Measurements from ENCODE around the gene QSOX2. TPM values are rescaled to one million over a fixed set of nuclear protein-coding genes. Genes with fewer than 3 reads are reported as not detected.

The QSOX2 gene
- total and polyA plus RNA-seq, 2 experiments from 2014 or later = 9.2 to 29.2 TPM

GRCh38 chr9:136286359-136286986, 40.9 kb upstream of the QSOX2 start (continued):
- no peak for TF ChIP-seq REST (IDR thresholded peaks at IDR 0.05; ENCODE audit: unreplicated experiment)
- no peak for TF ChIP-seq EZH2phosphoT487 (IDR thresholded peaks at IDR 0.05; ENCODE audit: unreplicated experiment)
- no peak for TF ChIP-seq POLR2AphosphoS5 (IDR thresholded peaks at IDR 0.05; ENCODE audit: low read depth)

DNA sequence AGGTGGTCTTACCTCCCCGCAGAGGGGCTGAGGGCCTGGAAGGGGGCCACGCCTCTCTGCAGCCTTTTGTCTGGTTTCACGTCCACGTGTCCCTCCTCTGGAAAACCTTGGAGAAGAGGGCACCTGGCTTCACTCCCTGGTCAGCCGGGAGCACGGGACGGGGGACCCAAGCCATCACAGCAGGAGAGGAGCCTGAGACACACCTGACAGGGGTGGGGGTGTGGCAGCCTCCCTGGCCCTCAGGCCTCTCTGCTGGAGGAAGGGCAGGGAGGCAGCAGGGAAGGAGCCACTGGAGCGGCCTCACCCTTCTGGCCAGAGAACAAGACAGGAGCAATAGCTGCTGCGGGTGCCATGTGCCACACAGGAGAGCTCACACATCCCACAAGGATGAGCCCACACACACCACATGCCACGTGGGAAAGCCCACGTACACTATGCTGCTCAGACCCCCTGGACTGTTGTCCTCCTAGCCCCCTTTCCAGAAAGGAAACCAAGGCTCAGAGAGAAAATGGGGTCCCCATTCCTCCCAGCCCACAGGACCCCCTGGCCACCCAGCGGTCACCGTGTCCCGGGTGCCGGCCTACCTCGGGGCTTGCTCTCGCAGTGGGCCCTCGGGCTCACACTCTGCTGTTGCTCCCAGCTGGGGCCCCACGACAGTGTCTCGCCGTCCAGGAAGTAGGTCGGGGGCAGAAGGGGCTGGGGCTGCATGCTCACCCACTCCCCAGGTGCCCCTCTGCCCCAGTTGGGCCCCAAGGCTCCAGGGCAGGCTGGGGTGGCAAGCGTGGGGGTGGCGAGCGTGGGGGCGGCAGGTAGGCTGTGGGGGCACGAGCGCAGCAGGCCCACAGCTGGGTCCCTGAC, 40.1 kb upstream of the QSOX2 start:
- Histone ChIP-seq H4K20me1 (replicated peaks; ENCODE audit: insufficient read depth) (no peaks in the 10 kb centered on the region), H3K9me2 (ENCODE audit: insufficient read depth) (no peaks in the 10 kb centered on the region), H3K36me3 (ENCODE audit: insufficient read depth) (no peaks in the 10 kb centered on the region), H3K4me3 (no peak overlapping the region), H3F3A (replicated peaks; ENCODE audit: low read depth) (0 out of 2 replicates have a peak, but pooled peaks cover 2% of the 10 kb centered on the region), H3K27ac (ENCODE audit: low read depth) (no peak overlapping the region), H3K4me1 (ENCODE audit: insufficient read depth) (no peaks in the 10 kb centered on the region), H3K27me3 (ENCODE audit: insufficient read depth) (no peaks in the 10 kb centered on the region), H3K79me2 (replicated peaks; ENCODE audit: insufficient read depth) (no peaks in the 10 kb centered on the region), H2AFZ (no peak overlapping the region), H3K4me2 (no peak overlapping the region)
- ATAC-seq = no peak
- H3K9me3 Mint-ChIP-seq = no peaks in the 10 kb centered on the region
- H3K27me3 Mint-ChIP-seq (ENCODE audit: insufficient read depth, low read depth, poor library complexity) = peaks cover 4% of the 10 kb centered on the region
- DNase-seq (ENCODE audit: low spot score) = no peak
- H3K27ac Mint-ChIP-seq = no peak overlapping the region
- H3K4me3 Mint-ChIP-seq = no peak overlapping the region
- peaks cover 4% of the 10 kb centered on the region; the same call in 1 of the 3 replicates for H3K4me1 Mint-ChIP-seq
- H3K36me3 Mint-ChIP-seq (ENCODE audit: low read depth) = no peaks in the 10 kb centered on the region
- TF ChIP-seq, protein P1, sequence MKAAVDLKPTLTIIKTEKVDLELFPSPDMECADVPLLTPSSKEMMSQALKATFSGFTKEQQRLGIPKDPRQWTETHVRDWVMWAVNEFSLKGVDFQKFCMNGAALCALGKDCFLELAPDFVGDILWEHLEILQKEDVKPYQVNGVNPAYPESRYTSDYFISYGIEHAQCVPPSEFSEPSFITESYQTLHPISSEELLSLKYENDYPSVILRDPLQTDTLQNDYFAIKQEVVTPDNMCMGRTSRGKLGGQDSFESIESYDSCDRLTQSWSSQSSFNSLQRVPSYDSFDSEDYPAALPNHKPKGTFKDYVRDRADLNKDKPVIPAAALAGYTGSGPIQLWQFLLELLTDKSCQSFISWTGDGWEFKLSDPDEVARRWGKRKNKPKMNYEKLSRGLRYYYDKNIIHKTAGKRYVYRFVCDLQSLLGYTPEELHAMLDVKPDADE (IDR thresholded peaks at IDR 0.05) = no peak
- TF ChIP-seq, protein P2, sequence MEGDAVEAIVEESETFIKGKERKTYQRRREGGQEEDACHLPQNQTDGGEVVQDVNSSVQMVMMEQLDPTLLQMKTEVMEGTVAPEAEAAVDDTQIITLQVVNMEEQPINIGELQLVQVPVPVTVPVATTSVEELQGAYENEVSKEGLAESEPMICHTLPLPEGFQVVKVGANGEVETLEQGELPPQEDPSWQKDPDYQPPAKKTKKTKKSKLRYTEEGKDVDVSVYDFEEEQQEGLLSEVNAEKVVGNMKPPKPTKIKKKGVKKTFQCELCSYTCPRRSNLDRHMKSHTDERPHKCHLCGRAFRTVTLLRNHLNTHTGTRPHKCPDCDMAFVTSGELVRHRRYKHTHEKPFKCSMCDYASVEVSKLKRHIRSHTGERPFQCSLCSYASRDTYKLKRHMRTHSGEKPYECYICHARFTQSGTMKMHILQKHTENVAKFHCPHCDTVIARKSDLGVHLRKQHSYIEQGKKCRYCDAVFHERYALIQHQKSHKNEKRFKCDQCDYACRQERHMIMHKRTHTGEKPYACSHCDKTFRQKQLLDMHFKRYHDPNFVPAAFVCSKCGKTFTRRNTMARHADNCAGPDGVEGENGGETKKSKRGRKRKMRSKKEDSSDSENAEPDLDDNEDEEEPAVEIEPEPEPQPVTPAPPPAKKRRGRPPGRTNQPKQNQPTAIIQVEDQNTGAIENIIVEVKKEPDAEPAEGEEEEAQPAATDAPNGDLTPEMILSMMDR (conservative IDR thresholded peaks at IDR 0.05; ENCODE audit: low read depth in 2 of 2) = no peak
- no peak for TF ChIP-seq JUNB (IDR thresholded peaks at IDR 0.05; ENCODE audit: unreplicated experiment)
- no peak for TF ChIP-seq EZH2 (IDR thresholded peaks at IDR 0.05; ENCODE audit: low read depth, unreplicated experiment)
- no peak for TF ChIP-seq STAT1 (IDR thresholded peaks at IDR 0.05; ENCODE audit: unreplicated experiment)
